NCI-H2081 treated with DMSO at 0.1 percent for 48 hours (cell line): ENCODE data around the gene ARHGAP26.
"Not testable (repeated sequence)": the region's sequence is repeated elsewhere in the genome, so short reads cannot be mapped to it uniquely, and the experiment has no call there.

ENCODE experiments used
- DNase-seq: peaks from one replicate; lab custom pipeline; 2025; lab: John Stamatoyannopoulos, UW

The ARHGAP26 gene

DNA sequence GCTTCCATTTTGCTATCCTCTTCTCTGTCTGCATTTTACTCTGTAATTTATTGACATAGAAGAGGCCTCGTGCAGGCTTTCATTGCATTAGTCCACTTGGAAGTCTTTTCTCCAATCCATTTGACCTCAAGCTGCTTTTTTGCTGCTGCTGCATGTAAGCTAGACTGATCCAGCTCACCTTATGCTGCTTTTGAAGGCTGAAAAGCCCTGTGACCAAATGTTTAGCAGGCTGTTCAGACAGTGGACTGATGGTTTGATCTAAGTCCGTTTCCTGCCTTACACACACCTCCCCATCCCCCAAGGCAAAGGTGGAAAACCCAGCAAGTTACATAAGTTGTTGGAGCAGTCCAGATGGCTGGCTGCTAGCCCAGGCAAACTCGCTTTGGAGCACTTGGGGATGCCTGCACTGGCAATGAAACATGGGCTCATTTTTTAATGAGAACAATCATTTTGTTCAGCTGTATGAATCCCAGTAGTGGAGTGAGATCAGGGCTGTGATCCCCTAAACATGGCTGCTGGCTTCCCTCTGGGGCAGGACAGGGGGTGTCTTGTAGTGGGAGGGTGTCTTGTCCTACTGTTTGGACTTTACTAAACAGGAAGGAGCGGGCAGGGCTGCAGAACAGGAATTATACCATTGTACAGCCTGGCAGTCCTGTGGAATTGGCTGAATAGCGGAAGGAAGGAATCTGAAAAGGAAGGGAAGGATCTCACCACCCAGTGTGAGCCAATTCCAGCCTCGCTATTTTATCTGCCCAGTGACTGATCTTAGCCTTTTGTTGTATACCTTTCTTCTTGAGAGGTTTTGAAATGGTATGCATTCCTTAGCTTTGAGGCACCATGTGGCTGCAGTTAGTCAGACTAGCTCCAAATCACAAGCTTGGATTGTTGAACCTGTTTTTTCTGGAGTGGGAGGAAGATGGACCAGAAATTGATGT lies 212.0 kb downstream of the ARHGAP26 start:
- DNase-seq = no peak

DNA sequence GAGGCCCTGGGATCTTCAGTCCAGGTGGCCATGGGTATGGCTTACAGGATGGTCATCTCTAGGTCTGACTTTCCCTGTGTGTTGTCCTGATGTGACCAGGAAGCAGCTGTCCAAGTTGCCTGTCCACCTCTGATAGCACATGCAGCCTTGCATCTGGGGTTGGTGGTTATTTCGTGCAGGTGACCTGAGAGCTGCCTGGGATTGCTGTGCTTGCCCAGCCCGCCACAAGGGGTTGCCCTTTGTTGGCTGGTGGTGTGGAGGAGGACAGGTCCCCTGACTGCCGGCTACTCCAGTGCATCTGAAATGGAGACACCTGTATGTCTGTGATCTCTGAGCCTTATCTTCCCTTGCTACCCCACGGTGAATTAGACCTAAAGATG lies 212.6 kb downstream of the ARHGAP26 start:
- no peak for DNase-seq

DNA sequence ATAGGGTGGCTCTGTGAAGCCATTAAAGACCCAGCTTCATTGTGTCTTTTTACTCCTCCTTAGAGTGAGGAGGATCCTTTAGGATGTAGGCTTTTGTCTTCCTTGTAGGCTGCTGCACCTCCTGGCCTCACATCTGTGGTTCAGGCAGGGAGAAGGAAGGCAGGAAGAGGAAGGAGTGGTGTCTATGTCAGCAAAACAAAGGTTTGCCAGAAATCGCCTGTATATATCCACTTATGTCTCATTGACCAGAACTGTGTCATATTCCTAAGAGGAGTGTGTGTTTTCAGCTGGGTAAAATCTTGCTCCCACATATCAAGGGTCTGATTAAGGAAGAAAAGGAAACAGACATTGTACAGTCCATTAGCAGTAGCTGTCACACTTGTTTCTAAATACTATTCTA lies 213.8 kb downstream of the ARHGAP26 start:
- no peak for DNase-seq

DNA sequence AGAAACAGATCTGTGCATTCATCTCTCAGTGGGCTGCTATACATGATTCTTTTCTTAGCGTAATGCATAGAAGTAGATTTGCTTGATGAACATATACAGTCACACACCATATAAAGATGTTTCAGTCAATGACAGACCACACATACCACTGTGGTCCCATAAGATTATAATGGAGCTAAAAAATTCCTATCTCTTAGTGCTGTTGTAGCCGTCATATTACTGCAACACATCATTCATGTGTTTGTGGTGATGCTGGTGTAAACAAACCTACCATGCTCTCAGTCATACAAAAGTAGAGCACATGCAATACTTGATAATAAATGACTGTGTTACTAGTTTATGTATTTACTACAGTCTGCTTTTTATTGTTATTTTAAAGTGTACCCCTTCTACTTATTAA lies 214.3 kb downstream of the ARHGAP26 start:
- no peak for DNase-seq

DNA sequence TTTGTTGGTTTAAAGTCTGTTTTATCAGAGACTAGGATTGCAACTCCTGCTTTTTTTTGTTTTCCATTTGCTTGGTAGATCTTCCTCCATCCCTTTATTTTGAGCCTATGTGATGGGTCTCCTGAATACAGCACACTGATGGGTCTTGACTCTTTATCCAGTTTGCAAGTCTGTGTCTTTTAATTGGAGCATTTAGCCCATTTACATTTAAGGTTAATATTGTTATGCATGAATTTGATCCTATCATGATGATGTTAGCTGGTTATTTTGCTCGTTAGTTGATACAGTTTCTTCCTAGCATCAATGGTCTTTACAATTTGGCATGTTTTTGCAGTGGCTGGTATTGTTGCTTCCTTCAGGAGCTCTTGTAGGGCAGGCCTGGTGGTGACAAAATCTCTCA lies 219.1 kb downstream of the ARHGAP26 start:
- DNase-seq = not testable (repeated sequence)

DNA sequence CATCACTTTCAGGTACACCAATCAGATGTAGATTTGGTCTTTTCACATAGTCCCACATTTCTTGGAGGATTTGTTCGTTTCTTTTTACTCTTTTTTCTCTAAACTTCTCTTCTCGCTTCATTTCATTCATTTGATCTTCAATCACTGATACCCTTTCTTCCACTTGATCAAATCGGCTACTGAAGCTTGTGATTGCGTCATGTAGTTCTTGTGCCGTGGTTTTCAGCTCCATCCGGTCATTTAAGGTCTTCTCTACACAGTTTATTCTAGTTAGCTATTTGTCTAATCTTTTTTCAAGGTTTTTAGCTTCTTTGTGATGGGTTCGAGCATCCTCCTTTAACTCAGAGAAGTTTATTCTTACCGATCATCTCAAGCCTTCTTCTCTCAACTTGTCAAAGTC lies 219.9 kb downstream of the ARHGAP26 start:
- DNase-seq = not testable (repeated sequence)

DNA sequence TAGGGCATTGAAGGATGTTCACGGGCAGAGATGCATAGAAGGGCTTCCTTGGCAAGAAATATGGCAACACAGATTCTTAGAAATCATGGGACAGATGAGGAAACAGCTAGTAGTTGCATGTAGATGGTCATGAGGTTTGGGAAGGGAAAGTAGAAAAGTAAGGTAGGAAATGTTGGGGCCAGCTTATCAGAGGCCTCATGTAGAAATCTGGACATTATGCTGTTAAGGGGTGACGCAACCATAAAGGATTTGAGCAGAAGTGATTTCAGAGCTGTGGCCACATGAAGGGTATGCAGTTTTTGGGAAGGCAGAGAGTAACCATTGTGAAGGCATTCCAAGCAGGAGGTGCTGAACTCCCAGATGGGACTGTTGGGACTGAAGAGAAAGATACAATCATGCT lies 224.0 kb downstream of the ARHGAP26 start:
- DNase-seq = no peak

DNA sequence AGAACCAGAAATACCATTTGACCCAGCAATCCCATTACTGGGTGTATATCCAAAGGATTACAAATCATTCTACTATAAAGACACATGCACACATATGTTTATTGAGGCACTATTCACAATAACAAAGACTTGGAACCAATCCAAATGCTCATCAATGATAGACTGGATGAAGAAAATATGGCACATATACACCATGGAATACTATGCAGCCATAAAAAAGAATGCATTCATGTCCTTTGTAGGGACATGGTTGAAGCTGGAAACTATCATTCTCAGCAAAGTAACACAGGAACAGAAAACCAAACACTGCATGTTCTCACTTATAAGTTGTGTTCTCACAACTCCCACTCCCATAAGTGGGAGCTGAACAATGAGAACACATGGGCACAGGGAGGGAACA lies 225.4 kb downstream of the ARHGAP26 start:
- not testable (repeated sequence) for DNase-seq

DNA sequence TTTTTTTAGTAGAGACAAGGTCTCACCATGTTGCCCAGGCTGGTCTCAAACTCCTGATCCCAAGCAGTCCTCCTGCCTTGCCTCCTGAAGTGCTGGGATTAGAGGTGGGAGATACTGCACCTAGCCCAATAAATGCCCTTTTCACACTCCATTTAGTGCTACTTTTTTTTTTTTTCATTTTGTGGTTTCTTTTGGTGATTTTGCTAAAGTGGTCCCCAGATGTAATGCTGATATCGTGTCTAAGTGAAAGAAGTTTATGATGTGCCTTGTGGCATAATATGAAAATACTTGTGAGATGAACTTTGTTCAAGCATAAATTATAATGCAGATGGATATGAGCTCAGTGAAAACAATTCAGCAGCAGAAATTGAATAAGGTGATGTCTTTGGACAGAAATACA lies 227.4 kb downstream of the ARHGAP26 start:
- no peak for DNase-seq

DNA sequence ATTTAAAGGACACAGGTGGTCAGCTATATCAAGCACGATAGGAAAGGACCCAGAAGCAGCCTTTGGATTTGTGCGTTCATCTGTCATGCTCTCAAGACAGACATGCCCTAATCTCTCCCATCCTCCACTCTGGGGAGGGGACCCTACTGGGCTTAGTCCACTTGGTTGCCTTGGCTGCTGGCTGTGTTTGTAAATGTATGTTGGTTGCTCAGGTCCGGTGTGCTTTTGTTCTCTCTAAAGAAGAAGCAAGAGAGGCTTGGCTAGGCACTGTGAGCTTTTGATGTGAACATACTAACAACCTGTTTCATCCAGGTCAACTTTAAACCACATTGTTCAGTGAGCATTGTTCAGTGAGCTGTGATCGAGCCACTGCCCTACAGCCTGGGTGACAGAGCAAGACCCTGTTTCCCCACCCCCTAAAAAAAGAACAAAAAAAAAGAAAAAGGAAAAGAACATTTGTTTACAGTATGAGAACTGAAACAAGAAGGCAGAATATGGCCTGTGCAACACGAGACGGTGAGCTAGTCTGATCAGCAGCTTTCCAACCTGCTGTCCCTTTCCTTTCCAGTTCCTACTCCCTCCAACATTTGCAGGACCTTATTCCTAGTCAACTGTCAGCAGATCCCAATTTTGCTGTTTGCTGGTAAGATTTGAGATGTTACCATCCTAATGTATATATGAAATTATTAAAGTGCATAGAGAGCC lies 228.3 kb downstream of the ARHGAP26 start:
- no peak for DNase-seq

DNA sequence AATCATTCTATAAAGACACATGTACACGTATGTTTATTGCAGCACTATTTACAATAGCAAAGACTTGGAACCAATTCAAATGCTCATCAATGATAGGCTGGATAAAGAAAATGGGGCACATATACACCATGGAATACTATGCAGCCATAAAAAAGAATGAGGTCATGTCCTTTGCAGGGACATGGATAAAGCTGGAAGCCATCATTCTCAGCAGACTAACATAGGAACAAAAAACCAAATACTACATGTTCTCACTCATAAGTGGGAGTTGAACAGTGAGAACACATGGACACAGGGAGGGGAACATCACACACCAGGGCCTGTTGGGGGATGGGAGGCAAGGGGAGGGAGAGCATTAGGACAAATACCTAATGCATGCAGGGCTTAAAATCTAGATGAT lies 230.4 kb downstream of the ARHGAP26 start:
- DNase-seq = not testable (repeated sequence)

DNA sequence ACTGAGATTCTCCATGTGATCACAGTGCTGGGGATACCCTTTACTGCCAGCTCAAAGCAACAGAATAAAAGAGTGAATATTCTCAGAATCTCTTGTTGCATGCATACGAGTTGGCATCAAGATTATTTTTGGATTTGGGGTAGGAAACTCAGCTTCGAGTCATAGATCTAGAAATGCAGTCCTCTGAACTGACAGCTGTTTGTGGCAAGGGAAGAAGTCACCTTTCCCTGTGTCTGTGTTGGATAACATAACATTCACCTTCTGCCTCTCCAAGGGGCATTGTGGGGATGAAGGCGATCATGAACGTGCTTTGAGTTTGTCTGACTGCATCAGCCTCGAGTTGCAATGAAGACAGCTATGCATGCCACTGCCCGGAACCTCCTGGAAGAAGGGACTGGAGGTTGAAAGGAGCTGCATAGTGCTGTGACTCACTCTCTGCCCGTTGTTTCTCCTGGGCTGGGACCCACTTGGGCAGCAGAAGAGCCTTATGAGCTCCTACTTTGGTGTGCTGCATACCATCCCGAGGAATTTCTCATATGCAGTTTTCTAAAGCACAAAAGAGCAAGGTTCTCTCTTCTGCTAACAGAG lies 231.7 kb downstream of the ARHGAP26 start:
- DNase-seq = no peak

DNA sequence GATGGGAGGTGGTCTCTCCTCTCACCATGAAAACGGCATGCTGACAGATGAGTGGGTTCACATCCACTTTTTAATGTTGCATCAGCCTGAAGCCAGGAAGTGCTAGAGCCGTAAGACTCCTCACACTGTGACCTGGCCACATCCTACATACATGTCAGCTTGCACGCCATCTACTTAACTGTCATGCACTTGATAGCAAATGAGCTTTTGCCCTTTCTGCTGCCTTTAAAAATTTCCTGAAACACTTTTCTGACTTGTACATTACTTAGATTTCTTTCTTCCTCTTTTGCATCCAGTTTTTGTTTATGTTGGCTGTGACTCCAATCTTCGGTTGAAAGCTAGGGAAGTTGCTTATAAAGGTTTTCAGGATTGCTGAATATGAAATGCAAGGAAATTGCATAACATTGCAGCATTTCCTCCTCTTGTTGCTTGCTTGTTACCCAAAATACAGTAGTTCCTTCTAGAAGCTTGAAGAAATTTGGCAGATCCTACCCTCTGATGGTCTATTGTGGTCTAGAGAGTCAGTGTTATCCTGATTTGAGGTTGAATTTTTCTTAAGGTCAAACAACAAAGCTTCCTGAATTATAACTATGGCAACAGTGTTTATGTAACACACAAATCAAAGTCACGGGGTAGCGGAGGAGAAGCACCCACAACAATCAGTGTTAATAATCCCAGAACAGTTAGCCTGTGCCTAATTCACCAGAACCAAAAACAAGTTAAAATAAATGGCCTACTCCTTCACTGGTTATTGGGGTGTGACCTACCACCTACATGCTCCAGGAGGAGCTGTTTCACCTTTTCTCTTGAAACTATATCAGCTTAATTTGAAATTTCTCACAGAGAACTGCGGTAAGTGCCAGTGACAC lies 232.5 kb downstream of the ARHGAP26 start:
- DNase-seq = no peak

DNA sequence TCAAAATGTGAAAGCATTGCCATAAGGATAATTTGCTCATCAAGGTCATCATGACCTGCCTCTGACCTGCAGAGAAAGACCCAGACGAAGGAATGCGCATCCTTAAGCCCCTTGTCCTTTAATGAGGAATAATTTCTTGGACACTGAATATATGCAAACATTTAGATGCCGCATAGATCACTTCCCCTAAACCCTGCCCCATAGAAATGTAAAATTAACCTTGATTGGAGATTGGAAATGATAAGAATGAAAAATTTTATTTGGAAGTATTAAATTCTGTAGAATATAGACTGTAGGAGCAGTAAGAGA lies 233.1 kb downstream of the ARHGAP26 start:
- no peak for DNase-seq

DNA sequence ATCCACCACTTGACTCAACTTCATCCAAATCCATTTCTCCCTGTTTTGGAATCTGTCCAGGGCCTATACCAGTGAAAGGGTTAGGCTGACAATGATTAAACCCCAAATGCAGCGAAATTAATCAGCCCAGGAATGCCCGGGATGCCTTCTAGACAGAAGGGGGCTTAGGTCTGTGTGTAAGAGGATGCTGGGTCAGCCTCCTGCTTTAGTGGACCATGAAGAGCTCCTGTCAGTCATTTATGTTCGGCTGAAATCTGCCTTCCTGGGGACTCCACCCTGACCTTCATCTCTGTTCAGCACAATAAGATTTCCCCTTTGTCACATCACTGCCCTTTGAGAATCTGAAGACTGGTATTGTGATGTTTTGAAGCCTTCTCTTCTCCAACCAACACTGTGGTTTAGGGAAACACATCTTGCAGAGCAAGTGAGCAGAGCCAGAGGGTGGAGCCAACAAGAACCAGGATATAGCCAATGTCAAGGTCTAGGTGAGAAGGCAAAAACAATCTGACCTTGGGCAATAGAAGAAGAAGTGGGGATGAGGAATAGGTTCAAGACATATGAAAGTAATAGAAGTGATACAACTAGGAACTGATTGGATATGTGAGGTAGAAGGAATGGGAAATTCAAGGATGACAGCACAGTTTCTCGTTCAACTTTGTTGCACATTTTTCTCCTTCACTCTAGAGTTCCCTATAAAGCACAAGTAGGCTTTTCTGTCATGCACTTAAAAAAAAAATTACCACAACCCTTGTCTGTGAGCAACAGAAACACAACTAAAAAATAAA lies 234.4 kb downstream of the ARHGAP26 start:
- DNase-seq = no peak

DNA sequence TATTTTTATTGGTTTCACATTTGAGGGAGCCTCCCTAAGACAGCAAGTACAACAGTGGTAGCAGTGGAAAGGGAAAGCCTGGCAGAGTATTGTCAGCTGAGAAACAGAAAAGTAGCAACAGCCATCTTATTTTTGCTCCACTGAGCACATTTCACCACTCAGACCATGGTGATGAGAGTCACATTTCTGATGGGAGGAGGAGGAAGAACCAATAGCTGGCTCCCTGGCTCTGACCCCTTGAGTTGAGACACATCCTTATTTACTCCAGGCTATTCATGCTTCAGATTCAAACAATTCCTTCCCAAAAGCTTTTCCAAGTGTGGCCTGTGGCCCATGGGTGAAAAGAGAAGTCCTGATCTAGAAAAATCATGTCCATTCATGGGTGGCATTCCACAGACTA lies 236.3 kb downstream of the ARHGAP26 start:
- DNase-seq = no peak

DNA sequence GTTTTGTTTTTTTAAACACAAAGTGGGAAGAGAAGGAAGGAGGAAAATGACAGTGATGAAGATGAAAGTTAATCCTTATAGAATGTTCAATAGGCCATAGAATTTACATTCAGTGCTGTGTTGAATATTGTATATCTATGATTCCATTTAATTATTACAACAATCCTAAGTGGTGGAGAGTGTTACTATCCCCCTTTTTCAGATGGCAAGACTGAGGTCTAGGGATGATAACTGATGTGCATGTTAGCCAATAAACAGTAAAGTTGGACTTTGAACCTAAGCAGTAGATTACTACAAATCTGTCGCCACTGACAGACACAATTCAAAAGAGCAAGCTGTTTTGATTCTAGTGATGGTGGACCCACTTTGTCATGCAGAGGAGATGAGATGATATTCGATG lies 237.9 kb downstream of the ARHGAP26 start:
- no peak for DNase-seq

DNA sequence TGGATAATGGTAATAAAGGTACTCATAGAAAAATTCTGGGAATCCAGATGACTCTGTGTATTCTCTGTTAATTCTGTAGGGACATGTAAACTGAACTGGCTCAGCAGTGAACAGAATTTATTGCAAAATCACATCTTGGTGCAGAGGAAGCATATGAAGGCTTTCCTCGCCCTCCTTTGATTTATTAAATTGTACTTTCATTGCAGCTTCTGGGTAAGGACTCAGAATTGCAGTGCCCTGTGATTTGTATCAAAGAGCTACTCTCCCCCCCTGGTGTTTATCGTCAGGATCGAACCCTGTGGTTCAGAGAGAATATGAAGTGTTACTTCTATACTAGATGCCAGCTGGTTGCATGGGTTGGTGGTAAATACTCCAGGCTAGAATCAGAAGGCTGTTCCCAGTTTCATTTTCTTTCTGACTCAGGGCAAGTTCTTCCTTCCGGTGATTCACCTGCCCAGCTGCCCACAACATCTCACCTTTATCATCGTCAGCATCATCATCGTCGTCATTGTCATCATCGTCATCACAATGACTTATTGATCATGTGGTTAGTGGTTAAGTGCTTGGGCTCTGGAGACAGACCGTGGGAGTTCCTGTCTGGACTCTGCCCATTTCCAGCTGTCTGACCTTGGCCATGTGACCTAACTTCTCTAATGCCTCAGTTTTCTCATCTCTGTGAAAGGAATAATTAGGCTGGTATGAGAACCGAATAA lies 238.8 kb downstream of the ARHGAP26 start:
- no peak for DNase-seq

DNA sequence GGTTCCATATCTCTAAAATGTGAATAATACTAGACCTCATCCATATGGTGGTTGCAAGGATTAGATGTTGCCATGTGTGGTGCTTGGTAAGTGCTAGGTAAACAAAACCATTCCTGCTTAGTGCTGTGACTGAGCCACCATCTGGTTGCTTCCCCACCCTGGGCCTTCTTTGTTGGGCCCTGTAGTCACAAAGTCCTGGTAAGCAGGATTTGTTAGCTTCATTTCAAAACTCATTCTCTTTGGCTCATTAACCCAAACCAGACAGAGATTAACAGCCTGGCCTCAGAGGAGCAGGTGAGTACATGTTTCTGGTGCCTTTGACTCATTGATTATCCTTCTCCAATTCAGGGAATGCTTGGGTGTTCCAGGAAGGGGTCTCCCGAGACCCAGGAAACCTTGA lies 240.2 kb downstream of the ARHGAP26 start:
- DNase-seq = no peak

DNA sequence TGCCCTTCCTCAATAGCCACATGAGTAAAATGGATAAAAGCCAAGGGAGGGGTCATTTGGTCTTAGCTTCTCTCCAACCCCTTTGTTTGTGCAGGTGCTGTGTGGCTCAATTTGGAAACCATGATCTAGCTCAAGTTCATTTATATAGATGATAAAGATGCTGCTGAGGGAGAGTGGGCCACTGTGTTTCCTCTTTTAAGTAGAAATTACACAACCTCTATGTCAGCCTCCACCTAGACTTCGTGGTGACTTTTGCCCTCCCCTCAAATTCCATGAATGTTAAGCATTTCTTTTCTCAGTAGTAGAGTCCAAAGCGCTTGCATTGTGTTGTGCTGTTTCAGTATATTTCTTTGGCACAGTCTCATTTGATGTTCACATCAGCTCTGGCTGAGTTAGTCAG lies 241.4 kb downstream of the ARHGAP26 start:
- DNase-seq = no peak
